Erythroblast (primary cell): ENCODE results near the gene F8A3.

Source experiments
- GATA1 ChIP-seq: IDR thresholded peaks from 2 replicates; pipeline ENCODE4 v1.6.1; 2011; ENCODE audit warnings: low read depth, mild to moderate bottlenecking, control low read depth, low read length, moderate library complexity
- POLR2A ChIP-seq: IDR thresholded peaks from 2 replicates; pipeline ENCODE4 v1.6.1; 2011; ENCODE audit warnings: mild to moderate bottlenecking, low read length

- TF ChIP-seq POLR2A (no peak), GATA1 (no peak)
Measured at GRCh38 chrX:155417769-155418168, 40.7 kb downstream of the F8A3 start.
